Ectodermal cell (in vitro differentiated cells): Measurements from ENCODE around the gene GAGE10.
"Not testable (repeated sequence)": the region's sequence is repeated elsewhere in the genome, so short reads cannot be mapped to it uniquely, and the experiment has no call there.

ENCODE experiments used
- H3K27ac ChIP-seq: 2 replicates; pipeline ENCODE4 v1.7.0; 2013; ENCODE audit warnings: mild to moderate bottlenecking, low read depth, low read length; ENCODE audit not compliant: insufficient read depth, poor library complexity, severe bottlenecking
- H3K27me3 ChIP-seq: 2 replicates; pipeline ENCODE4 v1.7.0; 2013; ENCODE audit warnings: mild to moderate bottlenecking, low read length; ENCODE audit not compliant: insufficient read depth, control insufficient read depth, poor library complexity, severe bottlenecking
- H3K36me3 ChIP-seq: one replicate; pipeline ENCODE4 v1.7.0; 2013; ENCODE audit warnings: low read length; ENCODE audit not compliant: control insufficient read depth, insufficient read depth
- H3K4me1 ChIP-seq: one replicate; pipeline ENCODE4 v1.7.0; 2013; ENCODE audit warnings: low read length; ENCODE audit not compliant: control insufficient read depth, insufficient read depth
- H3K4me3 ChIP-seq: 2 replicates; pipeline ENCODE4 v1.7.0; 2013; ENCODE audit warnings: low read depth, low read length, control low read depth; ENCODE audit not compliant: insufficient read depth
- H3K9me3 ChIP-seq: 2 replicates; pipeline ENCODE4 v1.7.0; 2013; ENCODE audit warnings: mild to moderate bottlenecking, low read length, moderate library complexity; ENCODE audit not compliant: control insufficient read depth
- WGBS, 2 experiments: methylation state at CpG; one replicate each; pipeline ENCODE4 v1.1.7; 2013; ENCODE audit warnings: missing lambda C conversion rate in 2 of 2; 5-methylcytosine and 5-hydroxymethylcytosine counted together

GAGE10 gene

GRCh38 chrX:49321737-49322136, 18.3 kb downstream of the GAGE10 start, which contains the start of gene GAGE12J:
TSS of gene GAGE12J (plus strand) at chrX:49322037. CDS start at chrX:49323194, 1,157 bp downstream.
- H3K4me1 ChIP-seq, H3K27me3 ChIP-seq, H3K27ac ChIP-seq, H3K9me3 ChIP-seq, H3K4me3 ChIP-seq, H3K36me3 ChIP-seq: not testable (repeated sequence)
- 100% methylated on average over 2 of the region's 16 CpGs; no CpG with 5 or more reads in 1 of the 2 experiments for WGBS, 2 experiments

GRCh38 chrX:49322266-49322665, 18.8 kb downstream of the GAGE10 start:
- not testable (repeated sequence) for H3K36me3 ChIP-seq, H3K4me1 ChIP-seq
- 88 to 100% methylated on average over 5 to 7 of the region's 27 CpGs for WGBS, 2 experiments

GRCh38 chrX:49323735-49324134, 20.3 kb downstream of the GAGE10 start:
- H3K36me3 ChIP-seq, H3K27me3 ChIP-seq, H3K4me3 ChIP-seq, H3K9me3 ChIP-seq, H3K4me1 ChIP-seq, H3K27ac ChIP-seq: not testable (repeated sequence)
- 100% methylated on average over 2 to 3 of the region's 7 CpGs for WGBS, 2 experiments

More at GRCh38 chrX:49322266-49322665, 18.8 kb downstream of the GAGE10 start:
- not testable (repeated sequence) for H3K27ac ChIP-seq, H3K4me3 ChIP-seq, H3K27me3 ChIP-seq, H3K9me3 ChIP-seq

GRCh38 chrX:49330421-49330820, 27.0 kb downstream of the GAGE10 start:
- H3K9me3 ChIP-seq, H3K36me3 ChIP-seq, H3K27me3 ChIP-seq, H3K4me3 ChIP-seq, H3K4me1 ChIP-seq, H3K27ac ChIP-seq: not testable (repeated sequence)
- no CpG with 5 or more reads among the region's 11 CpGs for WGBS, 2 experiments

- H3K4me1 ChIP-seq, H3K27ac ChIP-seq, H3K9me3 ChIP-seq, H3K27me3 ChIP-seq, H3K36me3 ChIP-seq, H3K4me3 ChIP-seq: not testable (repeated sequence)
- no CpG with 5 or more reads among the region's 16 CpGs for WGBS, 2 experiments
Observed at GRCh38 chrX:49331282-49331681, 27.8 kb downstream of the GAGE10 start, which contains the start of gene GAGE13. TSS of gene GAGE13 (plus strand) at chrX:49331582. CDS start at chrX:49332738, 1,156 bp downstream.

- H3K4me3 ChIP-seq, H3K9me3 ChIP-seq, H3K36me3 ChIP-seq, H3K4me1 ChIP-seq, H3K27me3 ChIP-seq, H3K27ac ChIP-seq: not testable (repeated sequence)
- 96 to 100% methylated on average over 13 to 16 of the region's 26 CpGs for WGBS, 2 experiments
Observed at GRCh38 chrX:49331841-49332240, 28.4 kb downstream of the GAGE10 start.

- not testable (repeated sequence) for H3K9me3 ChIP-seq, H3K4me3 ChIP-seq, H3K36me3 ChIP-seq, H3K4me1 ChIP-seq, H3K27ac ChIP-seq, H3K27me3 ChIP-seq
- 94 to 100% methylated on average over 3 to 7 of the region's 24 CpGs for WGBS, 2 experiments
Observed at GRCh38 chrX:49341449-49341848, 38.0 kb downstream of the GAGE10 start.

GRCh38 chrX:49344496-49345175, 41.2 kb downstream of the GAGE10 start:
- not testable (repeated sequence) for H3K36me3 ChIP-seq, H3K9me3 ChIP-seq
- WGBS, 2 experiments, result 94 to 100% methylated on average over 1 to 3 of the region's 15 CpGs

GRCh38 chrX:49345402-49345801, 42.0 kb downstream of the GAGE10 start:
- not testable (repeated sequence) for H3K4me1 ChIP-seq, H3K4me3 ChIP-seq, H3K9me3 ChIP-seq, H3K27me3 ChIP-seq, H3K27ac ChIP-seq, H3K36me3 ChIP-seq
- 82 to 92% methylated on average over 1 to 2 of the region's 10 CpGs for WGBS, 2 experiments

More at GRCh38 chrX:49344496-49345175, 41.2 kb downstream of the GAGE10 start:
- H3K4me1 ChIP-seq, H3K4me3 ChIP-seq, H3K27me3 ChIP-seq, H3K27ac ChIP-seq: not testable (repeated sequence)

- not testable (repeated sequence) for H3K9me3 ChIP-seq, H3K27ac ChIP-seq, H3K27me3 ChIP-seq, H3K36me3 ChIP-seq, H3K4me1 ChIP-seq, H3K4me3 ChIP-seq
- WGBS, 2 experiments, result 85 to 89% methylated on average over 3 to 5 of the region's 11 CpGs
Observed at GRCh38 chrX:49346150-49346549, 42.7 kb downstream of the GAGE10 start.
